BE2C (cell line): ENCODE data around the gene RASA3.

Experiments
- DNase-seq: peaks from one replicate; pipeline ENCODE4 v3.0.0-alpha.2; 2020
- H3K27me3 ChIP-seq: fragments of 250-450 bp; sonication (Bioruptor Pico); 2 replicates; pipeline ENCODE4 v1.5.1; 2020; ENCODE audit warnings: mild to moderate bottlenecking
- H3K36me3 ChIP-seq: fragments of 250-450 bp; sonication (Bioruptor Pico); 2 replicates; pipeline ENCODE4 v1.5.1; 2020; ENCODE audit warnings: mild to moderate bottlenecking
- H3K4me1 ChIP-seq: fragments of 250-450 bp; sonication (Bioruptor Pico); 2 replicates; pipeline ENCODE4 v1.5.1; 2020
- H3K4me3 ChIP-seq: 2 replicates; pipeline ENCODE4 v1.5.1; 2011; ENCODE audit warnings: low read depth, low read length
- H3K9me3 ChIP-seq: fragments of 250-450 bp; sonication (Bioruptor Pico); 2 replicates; pipeline ENCODE4 v1.5.1; 2020
- TF ChIP-seq, protein P1 (sequence below): IDR thresholded peaks from 2 replicates; pipeline ENCODE4 v1.5.1; 2012; ENCODE audit warnings: mild to moderate bottlenecking, low read depth, low read length

Gene RASA3

GRCh38 chr13:113965968-113966884 lies 166.2 kb downstream of the RASA3 start:
- no peaks in the 10 kb centered on the region for H3K27me3 ChIP-seq
- TF ChIP-seq, protein P1, sequence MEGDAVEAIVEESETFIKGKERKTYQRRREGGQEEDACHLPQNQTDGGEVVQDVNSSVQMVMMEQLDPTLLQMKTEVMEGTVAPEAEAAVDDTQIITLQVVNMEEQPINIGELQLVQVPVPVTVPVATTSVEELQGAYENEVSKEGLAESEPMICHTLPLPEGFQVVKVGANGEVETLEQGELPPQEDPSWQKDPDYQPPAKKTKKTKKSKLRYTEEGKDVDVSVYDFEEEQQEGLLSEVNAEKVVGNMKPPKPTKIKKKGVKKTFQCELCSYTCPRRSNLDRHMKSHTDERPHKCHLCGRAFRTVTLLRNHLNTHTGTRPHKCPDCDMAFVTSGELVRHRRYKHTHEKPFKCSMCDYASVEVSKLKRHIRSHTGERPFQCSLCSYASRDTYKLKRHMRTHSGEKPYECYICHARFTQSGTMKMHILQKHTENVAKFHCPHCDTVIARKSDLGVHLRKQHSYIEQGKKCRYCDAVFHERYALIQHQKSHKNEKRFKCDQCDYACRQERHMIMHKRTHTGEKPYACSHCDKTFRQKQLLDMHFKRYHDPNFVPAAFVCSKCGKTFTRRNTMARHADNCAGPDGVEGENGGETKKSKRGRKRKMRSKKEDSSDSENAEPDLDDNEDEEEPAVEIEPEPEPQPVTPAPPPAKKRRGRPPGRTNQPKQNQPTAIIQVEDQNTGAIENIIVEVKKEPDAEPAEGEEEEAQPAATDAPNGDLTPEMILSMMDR: no peak
- DNase-seq: no peak
- 0 out of 2 replicates have a peak, but pooled peaks cover 2% of the 10 kb centered on the region for H3K36me3 ChIP-seq
- no peak overlapping the region for H3K4me3 ChIP-seq
- H3K9me3 ChIP-seq: no peaks in the 10 kb centered on the region; the same call in 1 of the 2 replicates
- no peaks in the 10 kb centered on the region for H3K4me1 ChIP-seq

GRCh38 chr13:113965383-113965874 lies 167.0 kb downstream of the RASA3 start:
- Histone ChIP-seq H3K36me3 (0 out of 2 replicates have a peak, but pooled peaks cover 2% of the 10 kb centered on the region), H3K4me1 (no peaks in the 10 kb centered on the region), H3K9me3 (no peaks in the 10 kb centered on the region; the same call in none of the 2 replicates), H3K27me3 (no peaks in the 10 kb centered on the region), H3K4me3 (no peak overlapping the region)
- no peak for DNase-seq
- TF ChIP-seq, protein P1: no peak

GRCh38 chr13:113964251-113964995 lies 168.0 kb downstream of the RASA3 start:
- H3K4me1 ChIP-seq: no peaks in the 10 kb centered on the region
- no peaks in the 10 kb centered on the region for H3K27me3 ChIP-seq
- no peaks in the 10 kb centered on the region for H3K36me3 ChIP-seq
- DNase-seq: peak; percentile 4
- no peak overlapping the region for H3K4me3 ChIP-seq
- no peaks in the 10 kb centered on the region; the same call in none of the 2 replicates for H3K9me3 ChIP-seq
- TF ChIP-seq, protein P1: no peak

- Histone ChIP-seq H3K4me1 (no peaks in the 10 kb centered on the region), H3K4me3 (no peak overlapping the region), H3K9me3 (no peaks in the 10 kb centered on the region; the same call in none of the 2 replicates), H3K36me3 (no peaks in the 10 kb centered on the region), H3K27me3 (no peaks in the 10 kb centered on the region)
- TF ChIP-seq, protein P1: no peak
- peak; percentile 3 for DNase-seq
Measured at GRCh38 chr13:113963376-113963775, 169.0 kb downstream of the RASA3 start.

- Histone ChIP-seq H3K27me3 (no peaks in the 10 kb centered on the region), H3K36me3 (no peaks in the 10 kb centered on the region), H3K4me1 (no peaks in the 10 kb centered on the region), H3K9me3 (no peaks in the 10 kb centered on the region; the same call in none of the 2 replicates), H3K4me3 (no peak overlapping the region)
- TF ChIP-seq, protein P1: no peak
- DNase-seq: peak; percentile 1
Measured at GRCh38 chr13:113962975-113963374, 169.4 kb downstream of the RASA3 start.
